H9 (cell line): Measurements from ENCODE around the gene TMEM237. TPM values are rescaled to one million over a fixed set of nuclear protein-coding genes. Genes with fewer than 3 reads are reported as not detected.

ENCODE experiments used
- DNase-seq: peaks from one replicate; pipeline ENCODE4 v3.0.0-alpha.2; 2017
- H2AFZ ChIP-seq: one replicate; pipeline ENCODE4 v1.6.1; 2013; ENCODE audit warnings: mild to moderate bottlenecking, low read length, control low read depth, moderate library complexity
- H2AK5ac ChIP-seq: 2 replicates; pipeline ENCODE4 v1.6.1; 2013; ENCODE audit warnings: low read length, control low read depth, mixed read lengths; ENCODE audit not compliant: insufficient read length
- H2BK120ac ChIP-seq: one replicate; pipeline ENCODE4 v1.6.1; 2013; ENCODE audit warnings: low read depth, mild to moderate bottlenecking, low read length, control low read depth, inconsistent platforms; ENCODE audit not compliant: poor library complexity, severe bottlenecking
- H2BK12ac ChIP-seq: 2 replicates; pipeline ENCODE4 v1.6.1; 2013; ENCODE audit warnings: low read length, control low read depth, mixed read lengths, low read depth; ENCODE audit not compliant: insufficient read length
- H2BK15ac ChIP-seq: 2 replicates; pipeline ENCODE4 v1.6.1; 2013; ENCODE audit warnings: low read depth, low read length, control low read depth
- H2BK20ac ChIP-seq: one replicate; pipeline ENCODE4 v1.6.1; 2013; ENCODE audit warnings: low read depth, mild to moderate bottlenecking, low read length, control low read depth, inconsistent platforms; ENCODE audit not compliant: poor library complexity, severe bottlenecking
- H2BK5ac ChIP-seq: 2 replicates; pipeline ENCODE4 v1.6.1; 2013; ENCODE audit warnings: low read length, control low read depth, mixed read lengths; ENCODE audit not compliant: insufficient read length
- H3K14ac ChIP-seq: 2 replicates; pipeline ENCODE4 v1.6.1; 2013; ENCODE audit warnings: low read length, control low read depth; ENCODE audit not compliant: insufficient read depth
- H3K18ac ChIP-seq: 2 replicates; pipeline ENCODE4 v1.6.1; 2013; ENCODE audit warnings: low read depth, mild to moderate bottlenecking, mixed read lengths, low read length, control low read depth; ENCODE audit not compliant: insufficient read length
- H3K23ac ChIP-seq: 2 replicates; pipeline ENCODE4 v1.6.1; 2013; ENCODE audit warnings: low read length, control low read depth, mixed read lengths, low read depth; ENCODE audit not compliant: insufficient read length
- H3K23me2 ChIP-seq: 2 replicates; pipeline ENCODE4 v1.6.1; 2013; ENCODE audit warnings: low read depth, mild to moderate bottlenecking, mixed read lengths, low read length, control low read depth; ENCODE audit not compliant: insufficient read length, poor library complexity, severe bottlenecking
- H3K27ac ChIP-seq: 2 replicates; pipeline ENCODE4 v1.5.1; 2013; ENCODE audit warnings: low read length, control low read depth, mixed read lengths, low read depth; ENCODE audit not compliant: insufficient read length
- H3K27me3 ChIP-seq: 2 replicates; pipeline ENCODE4 v1.6.1; 2013; ENCODE audit warnings: low read length, control low read depth, inconsistent platforms; ENCODE audit not compliant: insufficient read depth
- H3K4ac ChIP-seq: 2 replicates; pipeline ENCODE4 v1.6.1; 2013; ENCODE audit warnings: low read depth, mild to moderate bottlenecking, control low read depth, inconsistent platforms, low read length, moderate library complexity
- H3K4me1 ChIP-seq: 2 replicates; pipeline ENCODE4 v1.6.1; 2013; ENCODE audit warnings: low read length, control low read depth, inconsistent platforms; ENCODE audit not compliant: insufficient read depth
- H3K4me2 ChIP-seq: 2 replicates; pipeline ENCODE4 v1.6.1; 2013; ENCODE audit warnings: low read length, control low read depth, mixed read lengths; ENCODE audit not compliant: insufficient read length, insufficient read depth
- H3K56ac ChIP-seq: 2 replicates; pipeline ENCODE4 v1.6.1; 2013; ENCODE audit warnings: low read depth, mild to moderate bottlenecking, mixed read lengths, low read length, control low read depth; ENCODE audit not compliant: insufficient read length
- H3K79me1 ChIP-seq: 2 replicates; pipeline ENCODE4 v1.6.1; 2013; ENCODE audit warnings: low read depth, mild to moderate bottlenecking, moderate library complexity, low read length, control low read depth, inconsistent platforms; ENCODE audit not compliant: insufficient read depth, poor library complexity, severe bottlenecking
- H3K79me2 ChIP-seq: 2 replicates; pipeline ENCODE4 v1.6.1; 2013; ENCODE audit warnings: low read length, control low read depth, inconsistent platforms; ENCODE audit not compliant: insufficient read depth
- H3K9ac ChIP-seq: 2 replicates; pipeline ENCODE4 v1.6.1; 2013; ENCODE audit warnings: low read length, control low read depth, mixed read lengths; ENCODE audit not compliant: insufficient read length; ENCODE audit errors: extremely low read depth
- H3K9me3 ChIP-seq: one replicate; pipeline ENCODE4 v1.6.1; 2013; ENCODE audit warnings: low read depth, low read length, inconsistent platforms; ENCODE audit not compliant: control insufficient read depth
- H3T11ph ChIP-seq: one replicate; pipeline ENCODE4 v1.6.1; 2013; ENCODE audit warnings: mild to moderate bottlenecking, low read length, control low read depth, inconsistent platforms
- H4K20me1 ChIP-seq: one replicate; pipeline ENCODE4 v1.6.1; 2013; ENCODE audit not compliant: control insufficient read depth, insufficient read length, insufficient read depth
- H4K5ac ChIP-seq: 2 replicates; pipeline ENCODE4 v1.6.1; 2013; ENCODE audit warnings: low read depth, mild to moderate bottlenecking, mixed read lengths, low read length, control low read depth; ENCODE audit not compliant: insufficient read length
- H4K8ac ChIP-seq: replicated peaks from 2 replicates; pipeline ENCODE4 v1.6.1; 2013; ENCODE audit warnings: low read length, control low read depth, mixed read lengths, low read depth; ENCODE audit not compliant: insufficient read length
- H4K91ac ChIP-seq: 2 replicates; pipeline ENCODE4 v1.6.1; 2013; ENCODE audit warnings: low read depth, mild to moderate bottlenecking, moderate library complexity, mixed read lengths, low read length, control low read depth; ENCODE audit not compliant: insufficient read length
- H3K27ac Mint-ChIP-seq, 3 experiments: 2 replicates in 2 of 3; 3 replicates in 1 of 3; pipeline ENCODE4 v1.8.0; 2020 to 2021; ENCODE audit warnings: mixed read lengths in 3 of 3, mild to moderate bottlenecking in 1 of 3, moderate library complexity in 1 of 3
- H3K27me3 Mint-ChIP-seq: 2 replicates; pipeline ENCODE4 v1.8.0; 2021; ENCODE audit warnings: low read depth, mild to moderate bottlenecking, moderate library complexity, mixed read lengths
- H3K36me3 Mint-ChIP-seq, 3 experiments: 2 replicates in 2 of 3; 3 replicates in 1 of 3; pipeline ENCODE4 v1.8.0; 2020 to 2021; ENCODE audit warnings: low read depth in 3 of 3, mixed read lengths in 3 of 3; ENCODE audit not compliant: insufficient read depth in 1 of 3
- H3K4me1 Mint-ChIP-seq, 2 experiments: 2 replicates each; pipeline ENCODE4 v1.8.0; 2020; ENCODE audit warnings: mixed read lengths in 2 of 2
- H3K4me3 Mint-ChIP-seq, 2 experiments: 2 replicates in 1 of 2; 3 replicates in 1 of 2; pipeline ENCODE4 v1.8.0; 2020 to 2021; ENCODE audit warnings: mild to moderate bottlenecking in 2 of 2, mixed read lengths in 2 of 2, moderate library complexity in 1 of 2
- H3K9me3 Mint-ChIP-seq, 2 experiments: 2 replicates in 1 of 2; 3 replicates in 1 of 2; pipeline ENCODE4 v1.8.0; 2020; ENCODE audit warnings: mild to moderate bottlenecking in 2 of 2, mixed read lengths in 2 of 2, moderate library complexity in 1 of 2
- WGBS: extraction: QIAGEN DNeasy Blood & Tissue Kit; methylation state at CpG from one replicate; pipeline ENCODE4 v1.1.7; 2013; ENCODE audit warnings: missing lambda C conversion rate, low lambda C conversion rate, mixed read lengths; ENCODE audit not compliant: insufficient read length; ENCODE audit errors: extremely low coverage; 5-methylcytosine and 5-hydroxymethylcytosine counted together
- total RNA-seq: library from RNA; stranded (reverse); gene quantifications from 2 replicates; pipeline ENCODE4 v1.2.1, GENCODE V29; 2021
- TF ChIP-seq, protein P1 (sequence below): fragments of 200-600 bp; sonication (generic); conservative IDR thresholded peaks from 3 replicates; pipeline ENCODE4 v1.8.0; 2021; ENCODE audit warnings: antibody characterized with exemption, mild to moderate bottlenecking

The TMEM237 gene
- total RNA-seq, 1 experiment from 2014 or later = 37.7 TPM

GRCh38 chr2:201680743-201681142 lies 37.4 kb upstream of the TMEM237 start:
- Histone ChIP-seq H2AFZ (no peak overlapping the region), H4K5ac (no peak overlapping the region), H2BK5ac (no peak overlapping the region), H4K8ac (no peak overlapping the region), H2BK15ac (no peak overlapping the region), H3K23ac (no peak overlapping the region), H3K9ac (no peak overlapping the region), H3K14ac (no peak overlapping the region), H3K27ac (no peak overlapping the region), H3K56ac (no peak overlapping the region), H3K79me2 (no peaks in the 10 kb centered on the region), H3K23me2 (no peaks in the 10 kb centered on the region), H4K91ac (no peak overlapping the region), H3K4me2 (no peak overlapping the region), H3K18ac (no peak overlapping the region), H3K9me3 (no peaks in the 10 kb centered on the region), H3T11ph (no peak overlapping the region), H3K79me1 (no peaks in the 10 kb centered on the region), H2AK5ac (no peak overlapping the region), H2BK20ac (no peak overlapping the region), H2BK120ac (no peak overlapping the region), H3K4ac (no peak overlapping the region), H3K4me1 (peaks cover 2% of the 10 kb centered on the region; the same call in 1 of the 2 replicates), H4K20me1 (no peaks in the 10 kb centered on the region), H3K27me3 (no peaks in the 10 kb centered on the region), H2BK12ac (no peak overlapping the region)
- Mint-ChIP-seq H3K9me3 (no peaks in the 10 kb centered on the region), H3K4me1 (peaks cover 1 to 2% of the 10 kb centered on the region in 2 experiments), H3K4me3 (no peak overlapping the region), H3K36me3 (no peaks in the 10 kb centered on the region), H3K27me3 (peaks cover 3% of the 10 kb centered on the region), H3K27ac (no peak overlapping the region)
- peak; percentile 82 for DNase-seq
- TF ChIP-seq, protein P1, sequence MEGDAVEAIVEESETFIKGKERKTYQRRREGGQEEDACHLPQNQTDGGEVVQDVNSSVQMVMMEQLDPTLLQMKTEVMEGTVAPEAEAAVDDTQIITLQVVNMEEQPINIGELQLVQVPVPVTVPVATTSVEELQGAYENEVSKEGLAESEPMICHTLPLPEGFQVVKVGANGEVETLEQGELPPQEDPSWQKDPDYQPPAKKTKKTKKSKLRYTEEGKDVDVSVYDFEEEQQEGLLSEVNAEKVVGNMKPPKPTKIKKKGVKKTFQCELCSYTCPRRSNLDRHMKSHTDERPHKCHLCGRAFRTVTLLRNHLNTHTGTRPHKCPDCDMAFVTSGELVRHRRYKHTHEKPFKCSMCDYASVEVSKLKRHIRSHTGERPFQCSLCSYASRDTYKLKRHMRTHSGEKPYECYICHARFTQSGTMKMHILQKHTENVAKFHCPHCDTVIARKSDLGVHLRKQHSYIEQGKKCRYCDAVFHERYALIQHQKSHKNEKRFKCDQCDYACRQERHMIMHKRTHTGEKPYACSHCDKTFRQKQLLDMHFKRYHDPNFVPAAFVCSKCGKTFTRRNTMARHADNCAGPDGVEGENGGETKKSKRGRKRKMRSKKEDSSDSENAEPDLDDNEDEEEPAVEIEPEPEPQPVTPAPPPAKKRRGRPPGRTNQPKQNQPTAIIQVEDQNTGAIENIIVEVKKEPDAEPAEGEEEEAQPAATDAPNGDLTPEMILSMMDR = peak; percentile 90
- WGBS = no CpG with 5 or more reads among the region's 9 CpGs
